ENCODE results near the gene IFRD2.
"Not testable (repeated sequence)": the region's sequence is repeated elsewhere in the genome, so short reads cannot be mapped to it uniquely, and the experiment has no call there.

IFRD2 gene

GRCh38 chr3:50286322-50287227 is 5.7 kb downstream of the IFRD2 start:
- no peaks in the 10 kb centered on the region for H3K4me1 ChIP-seq (ENCODE audit: control insufficient read depth, insufficient read depth, low read length)
- no peaks in the 10 kb centered on the region for H3K27me3 ChIP-seq (ENCODE audit: control insufficient read depth, insufficient read depth, low read length)
- H3K9ac ChIP-seq (ENCODE audit: low read depth, low read length) = no peak overlapping the region
- peaks cover 37% of the 10 kb centered on the region for H3K36me3 ChIP-seq (ENCODE audit: control insufficient read depth, insufficient read depth, low read length)
- no peak overlapping the region for H3K4me3 ChIP-seq (ENCODE audit: low read depth, low read length)
- no peaks in the 10 kb centered on the region for H3K9me3 ChIP-seq (ENCODE audit: control insufficient read depth, insufficient read depth, low read length)

- not testable (repeated sequence) for H3K27me3 ChIP-seq (ENCODE audit: control insufficient read depth, insufficient read depth, low read length); H3K9me3 ChIP-seq (ENCODE audit: control insufficient read depth, insufficient read depth, low read length); H3K9ac ChIP-seq (ENCODE audit: low read depth, low read length); H3K4me1 ChIP-seq (ENCODE audit: control insufficient read depth, insufficient read depth, low read length); H3K4me3 ChIP-seq (ENCODE audit: low read depth, low read length)
- H3K36me3 ChIP-seq (ENCODE audit: control insufficient read depth, insufficient read depth, low read length) = peaks cover 21% of the 10 kb centered on the region
These were observed 8.1 kb downstream of the IFRD2 start for GRCh38 chr3:50284121-50284520.

GRCh38 chr3:50279255-50280016 is 12.8 kb downstream of the IFRD2 start:
- H3K4me1 ChIP-seq (ENCODE audit: control insufficient read depth, insufficient read depth, low read length) = no peaks in the 10 kb centered on the region
- no peak overlapping the region for H3K4me3 ChIP-seq (ENCODE audit: low read depth, low read length)
- no peaks in the 10 kb centered on the region for H3K9me3 ChIP-seq (ENCODE audit: control insufficient read depth, insufficient read depth, low read length)
- peaks cover 31% of the 10 kb centered on the region for H3K27me3 ChIP-seq (ENCODE audit: control insufficient read depth, insufficient read depth, low read length)
- no peaks in the 10 kb centered on the region for H3K36me3 ChIP-seq (ENCODE audit: control insufficient read depth, insufficient read depth, low read length)
- H3K9ac ChIP-seq (ENCODE audit: low read depth, low read length) = no peak overlapping the region

GRCh38 chr3:50278880-50279224 is 13.4 kb downstream of the IFRD2 start, which contains the start of gene LSMEM2:
Gene LSMEM2, plus strand, starts transcription at chr3:50279087. Its CDS starts 27 bp downstream, at chr3:50279114.
- no peak within 1 kb of the TSS for H3K9ac ChIP-seq (ENCODE audit: low read depth, low read length)
- H3K36me3 ChIP-seq (ENCODE audit: control insufficient read depth, insufficient read depth, low read length) = no peaks in the 10 kb centered on the region
- H3K9me3 ChIP-seq (ENCODE audit: control insufficient read depth, insufficient read depth, low read length) = no peaks in the 10 kb centered on the region
- peaks cover 3% of the 10 kb centered on the region for H3K4me1 ChIP-seq (ENCODE audit: control insufficient read depth, insufficient read depth, low read length)
- H3K4me3 ChIP-seq (ENCODE audit: low read depth, low read length) = no peak within 1 kb of the TSS
- peaks cover 37% of the 10 kb centered on the region for H3K27me3 ChIP-seq (ENCODE audit: control insufficient read depth, insufficient read depth, low read length)

- H3K4me1 ChIP-seq (ENCODE audit: control insufficient read depth, insufficient read depth, low read length) = peaks cover 3% of the 10 kb centered on the region
- H3K9me3 ChIP-seq (ENCODE audit: control insufficient read depth, insufficient read depth, low read length) = no peaks in the 10 kb centered on the region
- no peak overlapping the region for H3K9ac ChIP-seq (ENCODE audit: low read depth, low read length)
- peaks cover 43% of the 10 kb centered on the region for H3K27me3 ChIP-seq (ENCODE audit: control insufficient read depth, insufficient read depth, low read length)
- no peaks in the 10 kb centered on the region for H3K36me3 ChIP-seq (ENCODE audit: control insufficient read depth, insufficient read depth, low read length)
- no peak overlapping the region for H3K4me3 ChIP-seq (ENCODE audit: low read depth, low read length)
These were observed 13.9 kb downstream of the IFRD2 start for GRCh38 chr3:50278123-50278879.

GRCh38 chr3:50276762-50277101 is 15.5 kb downstream of the IFRD2 start:
- Histone ChIP-seq H3K36me3 (ENCODE audit: control insufficient read depth, insufficient read depth, low read length) (no peaks in the 10 kb centered on the region), H3K27me3 (ENCODE audit: control insufficient read depth, insufficient read depth, low read length) (peaks cover 46% of the 10 kb centered on the region), H3K9me3 (ENCODE audit: control insufficient read depth, insufficient read depth, low read length) (no peaks in the 10 kb centered on the region), H3K4me3 (ENCODE audit: low read depth, low read length) (peak overlapping the region; percentile 55), H3K9ac (ENCODE audit: low read depth, low read length) (peak overlapping the region; percentile 37), H3K4me1 (ENCODE audit: control insufficient read depth, insufficient read depth, low read length) (peaks cover 3% of the 10 kb centered on the region)

- peak overlapping the region; percentile 55 for H3K4me3 ChIP-seq (ENCODE audit: low read depth, low read length)
- peaks cover 46% of the 10 kb centered on the region for H3K27me3 ChIP-seq (ENCODE audit: control insufficient read depth, insufficient read depth, low read length)
- H3K9ac ChIP-seq (ENCODE audit: low read depth, low read length) = peak overlapping the region; percentile 37
- no peaks in the 10 kb centered on the region for H3K36me3 ChIP-seq (ENCODE audit: control insufficient read depth, insufficient read depth, low read length)
- no peaks in the 10 kb centered on the region for H3K9me3 ChIP-seq (ENCODE audit: control insufficient read depth, insufficient read depth, low read length)
- H3K4me1 ChIP-seq (ENCODE audit: control insufficient read depth, insufficient read depth, low read length) = peaks cover 3% of the 10 kb centered on the region
These were observed 16.1 kb downstream of the IFRD2 start for GRCh38 chr3:50275996-50276761.

GRCh38 chr3:50275141-50275995 is 16.9 kb downstream of the IFRD2 start:
- peak overlapping the region; percentile 55 for H3K4me3 ChIP-seq (ENCODE audit: low read depth, low read length)

GRCh38 chr3:50274371-50275104 is 17.7 kb downstream of the IFRD2 start:
- peaks cover 46% of the 10 kb centered on the region for H3K27me3 ChIP-seq (ENCODE audit: control insufficient read depth, insufficient read depth, low read length)
- H3K4me1 ChIP-seq (ENCODE audit: control insufficient read depth, insufficient read depth, low read length) = peaks cover 5% of the 10 kb centered on the region
- peak overlapping the region; percentile 55 for H3K4me3 ChIP-seq (ENCODE audit: low read depth, low read length)
- no peak overlapping the region for H3K9ac ChIP-seq (ENCODE audit: low read depth, low read length)
- H3K9me3 ChIP-seq (ENCODE audit: control insufficient read depth, insufficient read depth, low read length) = no peaks in the 10 kb centered on the region
- H3K36me3 ChIP-seq (ENCODE audit: control insufficient read depth, insufficient read depth, low read length) = peaks cover 4% of the 10 kb centered on the region

More at GRCh38 chr3:50275141-50275995, 16.9 kb downstream of the IFRD2 start:
- H3K27me3 ChIP-seq (ENCODE audit: control insufficient read depth, insufficient read depth, low read length) = peaks cover 46% of the 10 kb centered on the region
- no peak overlapping the region for H3K9ac ChIP-seq (ENCODE audit: low read depth, low read length)
- peaks cover 4% of the 10 kb centered on the region for H3K36me3 ChIP-seq (ENCODE audit: control insufficient read depth, insufficient read depth, low read length)
- H3K4me1 ChIP-seq (ENCODE audit: control insufficient read depth, insufficient read depth, low read length) = peaks cover 3% of the 10 kb centered on the region
- H3K9me3 ChIP-seq (ENCODE audit: control insufficient read depth, insufficient read depth, low read length) = no peaks in the 10 kb centered on the region

- H3K9me3 ChIP-seq (ENCODE audit: control insufficient read depth, insufficient read depth, low read length) = no peaks in the 10 kb centered on the region
- H3K4me3 ChIP-seq (ENCODE audit: low read depth, low read length) = peak overlapping the region; percentile 47
- H3K4me1 ChIP-seq (ENCODE audit: control insufficient read depth, insufficient read depth, low read length) = peaks cover 9% of the 10 kb centered on the region
- peaks cover 4% of the 10 kb centered on the region for H3K36me3 ChIP-seq (ENCODE audit: control insufficient read depth, insufficient read depth, low read length)
- H3K9ac ChIP-seq (ENCODE audit: low read depth, low read length) = no peak overlapping the region
- H3K27me3 ChIP-seq (ENCODE audit: control insufficient read depth, insufficient read depth, low read length) = peaks cover 46% of the 10 kb centered on the region
These were observed 18.6 kb downstream of the IFRD2 start for GRCh38 chr3:50273689-50274065.

Data from iPS-15b (cell line).